Measurements from ENCODE around the gene DNAH11. TPM values are rescaled to one million over a fixed set of nuclear protein-coding genes. Genes with fewer than 3 reads are reported as not detected.

Gene DNAH11
- total and polyA plus RNA-seq, 2 of the 13 experiments (the other 11 are each of a cell fraction or from before 2014, with no cell fraction given): not detected

DNA sequence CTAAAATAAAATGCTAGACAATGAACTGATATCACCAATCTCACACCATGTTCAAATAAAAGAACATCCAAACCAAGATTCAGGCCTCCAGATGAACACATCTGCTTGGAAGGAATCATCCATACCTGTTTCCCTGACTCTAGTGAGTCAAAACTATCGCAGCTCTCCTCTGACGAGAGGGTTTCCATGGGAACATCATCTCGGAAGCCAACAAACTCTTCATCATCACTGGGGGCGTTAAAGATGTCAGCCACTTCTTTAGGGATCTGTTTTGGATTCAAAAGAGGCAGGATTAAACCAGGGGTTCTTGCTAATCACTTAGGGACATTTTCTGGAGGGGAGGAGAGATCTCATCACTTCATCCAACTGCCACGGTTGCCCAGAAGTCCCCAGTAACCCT lies 373.8 kb downstream of the DNAH11 start:
- ChIA-PET POLR2A (no interaction called here), CTCF (ENCODE audit: low intra/inter-chr PET ratio, low total read pairs) (no interaction called here)
- H3K27ac ChIP-seq (ENCODE audit: extremely low read length, insufficient read depth, low read length): no peak overlapping the region
- no TSS peak for BruUV-seq (replicated peaks)
- H3K36me3 ChIP-seq (replicated peaks in 1 of 2; ENCODE audit: control insufficient read depth in 1 of 2, insufficient read depth in 2 of 2, low read length in 2 of 2): no peaks in the 10 kb centered on the region
- H3K4me2 ChIP-seq (ENCODE audit: low read depth, low read length): no peak overlapping the region
- in situ Hi-C loops (cut with HindIII; ENCODE audit: extremely low pct_ligation_motif_present, low pct_unique_long_range_greater_than_20kb) (no loop called here), intact Hi-C loops (cut with micrococcal nuclease; ENCODE audit: unreplicated experiment) (no loop called here)
- DNase-seq (ENCODE audit: low spot score): no peak
- ATAC-seq: no peak
- no peaks in the 10 kb centered on the region for H3K4me1 ChIP-seq (ENCODE audit: insufficient read depth, low read length)
- H3K9me3 ChIP-seq (ENCODE audit: low read length): no peaks in the 10 kb centered on the region
- H4K20me1 ChIP-seq (ENCODE audit: insufficient read depth, low read length): no peaks in the 10 kb centered on the region
- H3K4me3 ChIP-seq (replicated peaks in 1 of 3; ENCODE audit: insufficient read depth in 1 of 3, low read depth in 2 of 3, low read length in 3 of 3): no peak overlapping the region
- no peak overlapping the region for H3K9ac ChIP-seq (ENCODE audit: insufficient read depth, low read depth, low read length)
- no peak for TF ChIP-seq TAF15 (IDR thresholded peaks at IDR 0.05; ENCODE audit: low read depth, low read length, poor library complexity, severe bottlenecking)
- no peak for TF ChIP-seq ZNF33B (CRISPR knock-in tag; IDR thresholded peaks at IDR 0.05)
- TF ChIP-seq, protein P1, sequence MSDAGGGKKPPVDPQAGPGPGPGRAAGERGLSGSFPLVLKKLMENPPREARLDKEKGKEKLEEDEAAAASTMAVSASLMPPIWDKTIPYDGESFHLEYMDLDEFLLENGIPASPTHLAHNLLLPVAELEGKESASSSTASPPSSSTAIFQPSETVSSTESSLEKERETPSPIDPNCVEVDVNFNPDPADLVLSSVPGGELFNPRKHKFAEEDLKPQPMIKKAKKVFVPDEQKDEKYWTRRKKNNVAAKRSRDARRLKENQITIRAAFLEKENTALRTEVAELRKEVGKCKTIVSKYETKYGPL (CRISPR knock-in tag; IDR thresholded peaks at IDR 0.05): no peak
- TF ChIP-seq, protein P2, sequence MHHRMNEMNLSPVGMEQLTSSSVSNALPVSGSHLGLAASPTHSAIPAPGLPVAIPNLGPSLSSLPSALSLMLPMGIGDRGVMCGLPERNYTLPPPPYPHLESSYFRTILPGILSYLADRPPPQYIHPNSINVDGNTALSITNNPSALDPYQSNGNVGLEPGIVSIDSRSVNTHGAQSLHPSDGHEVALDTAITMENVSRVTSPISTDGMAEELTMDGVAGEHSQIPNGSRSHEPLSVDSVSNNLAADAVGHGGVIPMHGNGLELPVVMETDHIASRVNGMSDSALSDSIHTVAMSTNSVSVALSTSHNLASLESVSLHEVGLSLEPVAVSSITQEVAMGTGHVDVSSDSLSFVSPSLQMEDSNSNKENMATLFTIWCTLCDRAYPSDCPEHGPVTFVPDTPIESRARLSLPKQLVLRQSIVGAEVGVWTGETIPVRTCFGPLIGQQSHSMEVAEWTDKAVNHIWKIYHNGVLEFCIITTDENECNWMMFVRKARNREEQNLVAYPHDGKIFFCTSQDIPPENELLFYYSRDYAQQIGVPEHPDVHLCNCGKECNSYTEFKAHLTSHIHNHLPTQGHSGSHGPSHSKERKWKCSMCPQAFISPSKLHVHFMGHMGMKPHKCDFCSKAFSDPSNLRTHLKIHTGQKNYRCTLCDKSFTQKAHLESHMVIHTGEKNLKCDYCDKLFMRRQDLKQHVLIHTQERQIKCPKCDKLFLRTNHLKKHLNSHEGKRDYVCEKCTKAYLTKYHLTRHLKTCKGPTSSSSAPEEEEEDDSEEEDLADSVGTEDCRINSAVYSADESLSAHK (CRISPR knock-in tag; IDR thresholded peaks at IDR 0.05; ENCODE audit: borderline replicate concordance): no peak
- TF ChIP-seq SSRP1 (CRISPR knock-in tag; IDR thresholded peaks at IDR 0.05): no peak
- TF ChIP-seq DNMT3B (CRISPR knock-in tag; conservative IDR thresholded peaks at IDR 0.05): no peak
- TF ChIP-seq ZNF816 (CRISPR knock-in tag; IDR thresholded peaks at IDR 0.05; ENCODE audit: borderline replicate concordance): no peak
- no peak for TF ChIP-seq EED (CRISPR knock-in tag; IDR thresholded peaks at IDR 0.05)
- TF ChIP-seq, protein P3, sequence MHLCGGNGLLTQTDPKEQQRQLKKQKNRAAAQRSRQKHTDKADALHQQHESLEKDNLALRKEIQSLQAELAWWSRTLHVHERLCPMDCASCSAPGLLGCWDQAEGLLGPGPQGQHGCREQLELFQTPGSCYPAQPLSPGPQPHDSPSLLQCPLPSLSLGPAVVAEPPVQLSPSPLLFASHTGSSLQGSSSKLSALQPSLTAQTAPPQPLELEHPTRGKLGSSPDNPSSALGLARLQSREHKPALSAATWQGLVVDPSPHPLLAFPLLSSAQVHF (CRISPR knock-in tag; IDR thresholded peaks at IDR 0.05): no peak
- TF ChIP-seq ZNF7 (CRISPR knock-in tag; IDR thresholded peaks at IDR 0.05): no peak
- no peak for TF ChIP-seq ZNF484 (CRISPR knock-in tag; IDR thresholded peaks at IDR 0.05; ENCODE audit: borderline replicate concordance, low read depth)
- TF ChIP-seq, protein P4, sequence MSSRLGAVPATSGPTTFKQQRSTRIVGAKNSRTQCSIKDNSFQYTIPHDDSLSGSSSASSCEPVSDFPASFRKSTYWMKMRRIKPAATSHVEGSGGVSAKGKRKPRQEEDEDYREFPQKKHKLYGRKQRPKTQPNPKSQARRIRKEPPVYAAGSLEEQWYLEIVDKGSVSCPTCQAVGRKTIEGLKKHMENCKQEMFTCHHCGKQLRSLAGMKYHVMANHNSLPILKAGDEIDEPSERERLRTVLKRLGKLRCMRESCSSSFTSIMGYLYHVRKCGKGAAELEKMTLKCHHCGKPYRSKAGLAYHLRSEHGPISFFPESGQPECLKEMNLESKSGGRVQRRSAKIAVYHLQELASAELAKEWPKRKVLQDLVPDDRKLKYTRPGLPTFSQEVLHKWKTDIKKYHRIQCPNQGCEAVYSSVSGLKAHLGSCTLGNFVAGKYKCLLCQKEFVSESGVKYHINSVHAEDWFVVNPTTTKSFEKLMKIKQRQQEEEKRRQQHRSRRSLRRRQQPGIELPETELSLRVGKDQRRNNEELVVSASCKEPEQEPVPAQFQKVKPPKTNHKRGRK (CRISPR knock-in tag; IDR thresholded peaks at IDR 0.05): no peak
- no peak for TF ChIP-seq RXRB (CRISPR knock-in tag; IDR thresholded peaks at IDR 0.05; ENCODE audit: borderline replicate concordance)
- no peak for TF ChIP-seq SMARCE1 (IDR thresholded peaks at IDR 0.05; ENCODE audit: borderline replicate concordance)
- no peak for TF ChIP-seq ZNF747 (CRISPR knock-in tag; IDR thresholded peaks at IDR 0.05; ENCODE audit: borderline replicate concordance)
- H3K27me3 ChIP-seq (ENCODE audit: control insufficient read depth in 1 of 2, insufficient read depth in 2 of 2, low read length in 2 of 2): 0 out of 5 replicates have a peak, but pooled peaks cover 0 to 2% of the 10 kb centered on the region in 2 experiments
- 11% methylated on average over 5 of the region's 5 CpGs for WGBS (ENCODE audit: low lambda C conversion rate)
- no peak for FAIRE-seq
- H3K79me2 ChIP-seq (ENCODE audit: insufficient read depth, low read length): no peaks in the 10 kb centered on the region
- no peak overlapping the region for H2AFZ ChIP-seq (ENCODE audit: low read length)

Data from HepG2 (cell line).